PC-9 (cell line): Measurements from ENCODE around the gene MBP.

Experiments
- CTCF ChIP-seq: fragments of 200-600 bp; sonication (generic); conservative IDR thresholded peaks from 2 replicates; pipeline ENCODE4 v1.6.1; 2017; ENCODE audit warnings: mixed run types, antibody characterized with exemption, mild to moderate bottlenecking, moderate library complexity
- EZH2 ChIP-seq: fragments of 200-600 bp; sonication (generic); IDR thresholded peaks from 2 replicates; pipeline ENCODE4 v1.8.0; 2017; ENCODE audit warnings: antibody characterized with exemption, low read depth

GRCh38 chr18:77019641-77020040, 112.9 kb downstream of the MBP start:
- TF ChIP-seq CTCF (no peak), EZH2 (no peak)
